Activated CD8-positive, alpha-beta memory T cell treated with anti-CD3 and anti-CD28 coated beads, Interleukin-2, amount 10 ng/mL, durations not matched to agents 7 days and 5 days (primary cell): ENCODE data around the gene MYH14. TPM values are rescaled to one million over a fixed set of nuclear protein-coding genes. Genes with fewer than 3 reads are reported as not detected.

Experiments used
- ATAC-seq: fragments of 150-1000 bp; cut with Tn5 transposase; one replicate; pipeline ENCODE4 v1.10.0; 2021; ENCODE audit warnings: moderate library complexity
- CTCF ChIA-PET: fragments of 350-600 bp; sonication (Branson Sonifier 250); formaldehyde crosslinking; loops from one replicate; lab custom pipeline; 2021; ENCODE audit warnings: antibody characterized with exemption; lab: Charles Lee
- DNase-seq: peaks from one replicate; pipeline ENCODE4 v3.0.0-alpha.2; 2020
- H3K27ac Mint-ChIP-seq: one replicate; pipeline ENCODE4 v1.8.0; 2021; ENCODE audit warnings: mild to moderate bottlenecking, mixed read lengths
- H3K27me3 Mint-ChIP-seq: one replicate; pipeline ENCODE4 v1.8.0; 2021; ENCODE audit warnings: mixed read lengths
- H3K36me3 Mint-ChIP-seq: one replicate; pipeline ENCODE4 v1.8.0; 2021; ENCODE audit warnings: mild to moderate bottlenecking, mixed read lengths
- H3K4me1 Mint-ChIP-seq: one replicate; pipeline ENCODE4 v1.8.0; 2021; ENCODE audit warnings: mixed read lengths
- H3K4me3 Mint-ChIP-seq: one replicate; pipeline ENCODE4 v1.8.0; 2021; ENCODE audit warnings: mild to moderate bottlenecking, moderate library complexity, mixed read lengths
- H3K9me3 Mint-ChIP-seq: one replicate; pipeline ENCODE4 v1.8.0; 2022; ENCODE audit warnings: low read depth, mixed read lengths
- total RNA-seq, 2 experiments: library from RNA; stranded (reverse); gene quantifications; one replicate each; pipeline ENCODE4 v1.2.3, GENCODE V29; 2021

MYH14 gene
- total RNA-seq, 2 experiments from 2014 or later = not detected

DNA sequence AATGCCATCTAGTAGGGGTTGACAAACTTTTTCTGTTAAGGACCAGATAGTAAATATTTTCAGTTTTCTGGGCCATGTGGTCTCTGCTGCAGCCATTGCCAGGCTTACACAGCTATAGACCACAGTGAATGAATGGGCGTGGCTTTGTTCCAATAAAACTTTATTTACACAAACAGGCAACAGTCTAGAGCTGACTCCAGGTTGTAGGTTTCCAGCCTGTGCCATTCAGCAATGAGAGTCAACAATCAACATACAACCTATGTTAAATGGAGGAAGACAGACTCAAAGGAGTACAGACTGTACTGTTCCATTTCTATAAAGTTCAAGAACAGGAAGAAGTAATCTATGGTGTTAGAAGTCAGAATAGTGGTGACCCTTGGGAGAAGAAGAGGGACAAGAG, 25.1 kb upstream of the MYH14 start:
- no peak overlapping the region for H3K27ac Mint-ChIP-seq
- CTCF ChIA-PET = no interaction called here
- peaks cover 4% of the 10 kb centered on the region for H3K9me3 Mint-ChIP-seq
- H3K27me3 Mint-ChIP-seq = no peaks in the 10 kb centered on the region
- DNase-seq (no peak), ATAC-seq (no peak)
- no peaks in the 10 kb centered on the region for H3K36me3 Mint-ChIP-seq
- H3K4me3 Mint-ChIP-seq = no peak overlapping the region
- peaks cover 4% of the 10 kb centered on the region for H3K4me1 Mint-ChIP-seq

GRCh38 chr19:50178859-50179537, 24.4 kb upstream of the MYH14 start:
- Mint-ChIP-seq H3K27me3 (no peaks in the 10 kb centered on the region), H3K36me3 (no peaks in the 10 kb centered on the region), H3K9me3 (peaks cover 4% of the 10 kb centered on the region), H3K4me3 (no peak overlapping the region), H3K27ac (no peak overlapping the region), H3K4me1 (peaks cover 2% of the 10 kb centered on the region)
- DNase-seq (no peak), ATAC-seq (no peak)
- CTCF ChIA-PET = no interaction called here

DNA sequence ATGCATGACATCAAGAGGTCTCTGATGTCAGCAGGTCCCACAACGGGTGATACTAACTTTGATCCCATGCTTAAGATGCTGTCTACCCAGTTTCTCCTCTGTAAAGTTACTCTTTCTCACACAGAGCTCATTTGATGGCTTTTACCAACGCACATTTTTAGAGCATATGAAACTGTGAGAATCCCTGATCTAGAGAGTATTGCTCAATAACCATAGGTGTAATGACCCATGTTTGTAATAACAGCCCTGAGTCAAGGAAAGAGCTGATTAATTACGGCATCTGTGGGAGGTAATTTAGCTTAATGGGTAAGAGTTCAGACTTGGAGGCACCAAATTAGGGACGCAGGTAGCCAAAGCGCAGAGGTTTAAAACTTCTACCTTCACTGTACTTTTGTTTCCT, 22.3 kb upstream of the MYH14 start:
- H3K36me3 Mint-ChIP-seq = no peaks in the 10 kb centered on the region
- H3K4me1 Mint-ChIP-seq = peaks cover 2% of the 10 kb centered on the region
- CTCF ChIA-PET = no interaction called here
- no peak for DNase-seq
- H3K9me3 Mint-ChIP-seq = no peaks in the 10 kb centered on the region
- H3K4me3 Mint-ChIP-seq = no peak overlapping the region
- ATAC-seq = no peak
- no peaks in the 10 kb centered on the region for H3K27me3 Mint-ChIP-seq
- no peak overlapping the region for H3K27ac Mint-ChIP-seq

- ATAC-seq (no peak), DNase-seq (no peak)
- no peaks in the 10 kb centered on the region for H3K9me3 Mint-ChIP-seq
- no peak overlapping the region for H3K4me3 Mint-ChIP-seq
- H3K27me3 Mint-ChIP-seq = no peaks in the 10 kb centered on the region
- H3K36me3 Mint-ChIP-seq = no peaks in the 10 kb centered on the region
- CTCF ChIA-PET = interaction anchor here (0.6 to 1.2 kb wide), 2 partner anchors 8 to 23 kb away, joined by 3 read pairs; no protein-coding TSS in a partner anchor
- no peak overlapping the region for H3K27ac Mint-ChIP-seq
- H3K4me1 Mint-ChIP-seq = no peaks in the 10 kb centered on the region
Observed at GRCh38 chr19:50184196-50184595, 19.2 kb upstream of the MYH14 start.

- CTCF ChIA-PET = no interaction called here
- DNase-seq = no peak
- Mint-ChIP-seq H3K4me1 (no peaks in the 10 kb centered on the region), H3K36me3 (no peaks in the 10 kb centered on the region), H3K27ac (no peak overlapping the region), H3K9me3 (no peaks in the 10 kb centered on the region), H3K4me3 (no peak overlapping the region), H3K27me3 (no peaks in the 10 kb centered on the region)
- ATAC-seq = no peak
Observed at GRCh38 chr19:50187937-50188336, 15.5 kb upstream of the MYH14 start.

- H3K9me3 Mint-ChIP-seq = no peaks in the 10 kb centered on the region
- DNase-seq = no peak
- CTCF ChIA-PET = no interaction called here
Observed at GRCh38 chr19:50189331-50189730, 14.1 kb upstream of the MYH14 start.

GRCh38 chr19:50190439-50190891, 13.0 kb upstream of the MYH14 start:
- H3K27ac Mint-ChIP-seq = no peak overlapping the region
- no peaks in the 10 kb centered on the region for H3K27me3 Mint-ChIP-seq
- no peak for DNase-seq
- no peaks in the 10 kb centered on the region for H3K9me3 Mint-ChIP-seq
- CTCF ChIA-PET = no interaction called here
- no peak for ATAC-seq
- H3K36me3 Mint-ChIP-seq = no peaks in the 10 kb centered on the region
- no peak overlapping the region for H3K4me3 Mint-ChIP-seq
- no peaks in the 10 kb centered on the region for H3K4me1 Mint-ChIP-seq

More at GRCh38 chr19:50189331-50189730, 14.1 kb upstream of the MYH14 start:
- Mint-ChIP-seq H3K36me3 (no peaks in the 10 kb centered on the region), H3K27ac (no peak overlapping the region), H3K4me3 (no peak overlapping the region), H3K4me1 (no peaks in the 10 kb centered on the region), H3K27me3 (no peaks in the 10 kb centered on the region)
- no peak for ATAC-seq

DNA sequence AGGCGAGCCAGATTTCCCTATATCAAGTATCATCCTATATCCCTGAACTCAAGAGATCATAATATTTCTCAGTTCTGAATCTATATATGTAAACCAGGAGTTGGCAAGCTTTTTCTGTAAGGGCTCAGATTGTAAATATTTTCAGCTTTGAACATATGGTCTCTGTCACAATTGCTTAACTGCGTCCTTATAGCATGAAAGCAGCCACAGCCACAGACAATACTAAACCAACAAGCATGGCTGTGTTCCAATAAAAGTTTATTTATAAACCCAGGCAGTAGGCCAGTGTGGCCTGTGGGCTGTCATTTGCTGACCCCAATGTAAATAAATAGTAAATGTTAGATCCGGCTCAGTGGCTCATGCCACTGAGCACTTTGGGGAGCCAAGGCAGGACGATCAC, 12.2 kb upstream of the MYH14 start:
- CTCF ChIA-PET = no interaction called here
- Mint-ChIP-seq H3K27me3 (no peaks in the 10 kb centered on the region), H3K36me3 (no peaks in the 10 kb centered on the region), H3K4me1 (no peaks in the 10 kb centered on the region), H3K9me3 (no peaks in the 10 kb centered on the region), H3K27ac (no peak overlapping the region), H3K4me3 (no peak overlapping the region)
- ATAC-seq (no peak), DNase-seq (no peak)

GRCh38 chr19:50192463-50193211, 10.8 kb upstream of the MYH14 start:
- ATAC-seq (no peak), DNase-seq (no peak)
- Mint-ChIP-seq H3K4me3 (no peak overlapping the region), H3K27ac (no peak overlapping the region), H3K36me3 (no peaks in the 10 kb centered on the region), H3K27me3 (no peaks in the 10 kb centered on the region), H3K4me1 (no peaks in the 10 kb centered on the region), H3K9me3 (no peaks in the 10 kb centered on the region)
- CTCF ChIA-PET = no interaction called here

DNA sequence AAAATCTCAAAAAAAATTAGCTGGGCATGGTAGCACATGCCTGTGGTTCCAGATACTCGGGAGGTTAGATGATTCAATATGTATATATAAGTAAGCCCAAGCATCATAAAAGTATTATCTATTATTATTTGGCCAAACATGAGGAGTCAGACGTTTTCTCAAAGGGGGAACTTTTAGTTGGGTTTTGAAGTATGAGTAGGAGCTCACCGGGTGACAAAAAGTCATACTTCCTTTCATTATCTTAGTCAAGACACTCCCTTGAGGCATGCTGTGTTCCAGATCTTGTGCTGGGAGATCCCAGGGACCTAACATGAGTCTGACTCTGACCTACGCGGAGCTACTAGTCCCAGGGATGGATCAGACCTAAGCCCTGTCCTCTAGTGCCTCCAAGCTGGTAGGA, 8.2 kb upstream of the MYH14 start:
- no peak for ATAC-seq
- CTCF ChIA-PET = no interaction called here

GRCh38 chr19:50196322-50196932, 7.0 kb upstream of the MYH14 start:
- CTCF ChIA-PET = no interaction called here

More for the DNA sequence above, 8.2 kb upstream of the MYH14 start:
- Mint-ChIP-seq H3K27me3 (no peaks in the 10 kb centered on the region), H3K9me3 (no peaks in the 10 kb centered on the region), H3K4me3 (no peak overlapping the region), H3K27ac (no peak overlapping the region), H3K36me3 (no peaks in the 10 kb centered on the region), H3K4me1 (no peaks in the 10 kb centered on the region)
- DNase-seq = no peak

DNA sequence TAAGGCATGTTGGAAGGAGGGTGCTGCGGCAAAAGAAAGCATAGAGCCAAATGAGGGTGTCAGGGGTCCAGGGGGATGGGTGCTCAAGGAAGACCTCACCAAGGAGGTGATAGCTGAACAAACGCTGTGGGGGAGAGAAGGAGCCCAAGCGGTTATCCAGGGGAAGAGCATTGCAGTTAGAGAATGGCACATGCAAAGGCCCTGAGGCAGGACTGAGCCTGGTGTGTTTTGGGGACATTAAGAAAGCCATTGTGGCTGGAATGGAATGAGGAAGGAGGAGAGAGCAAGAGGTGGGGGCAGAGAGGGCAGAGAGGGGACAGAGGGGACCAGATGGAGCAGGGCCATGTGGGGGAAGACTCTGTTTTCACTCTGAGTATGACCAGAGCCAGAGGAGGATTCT, 6.1 kb upstream of the MYH14 start:
- H3K27ac Mint-ChIP-seq = no peak overlapping the region
- peaks cover 6% of the 10 kb centered on the region for H3K27me3 Mint-ChIP-seq
- no peaks in the 10 kb centered on the region for H3K9me3 Mint-ChIP-seq
- DNase-seq (no peak), ATAC-seq (no peak)
- CTCF ChIA-PET = no interaction called here
- H3K4me3 Mint-ChIP-seq = no peak overlapping the region
- no peaks in the 10 kb centered on the region for H3K36me3 Mint-ChIP-seq
- H3K4me1 Mint-ChIP-seq = no peaks in the 10 kb centered on the region

More at GRCh38 chr19:50196322-50196932, 7.0 kb upstream of the MYH14 start:
- Mint-ChIP-seq H3K9me3 (no peaks in the 10 kb centered on the region), H3K27me3 (no peaks in the 10 kb centered on the region), H3K4me1 (no peaks in the 10 kb centered on the region), H3K36me3 (no peaks in the 10 kb centered on the region), H3K27ac (no peak overlapping the region), H3K4me3 (no peak overlapping the region)
- no peak for ATAC-seq
- DNase-seq = no peak

- CTCF ChIA-PET = no interaction called here
- no peak for DNase-seq
- ATAC-seq = no peak
- Mint-ChIP-seq H3K27ac (no peak overlapping the region), H3K9me3 (no peaks in the 10 kb centered on the region), H3K4me1 (no peaks in the 10 kb centered on the region), H3K27me3 (peaks cover 12% of the 10 kb centered on the region), H3K4me3 (no peak overlapping the region), H3K36me3 (no peaks in the 10 kb centered on the region)
Observed at GRCh38 chr19:50198431-50199258, 4.8 kb upstream of the MYH14 start.
